ENCODE measurements around the gene OR2AG2. TPM values are rescaled to one million over a fixed set of nuclear protein-coding genes. Genes with fewer than 3 reads are reported as not detected.

OR2AG2 gene
- total RNA-seq, 4 donors from 2014 or later = 0.14 to 17.2 (median 0.79) TPM

DNA sequence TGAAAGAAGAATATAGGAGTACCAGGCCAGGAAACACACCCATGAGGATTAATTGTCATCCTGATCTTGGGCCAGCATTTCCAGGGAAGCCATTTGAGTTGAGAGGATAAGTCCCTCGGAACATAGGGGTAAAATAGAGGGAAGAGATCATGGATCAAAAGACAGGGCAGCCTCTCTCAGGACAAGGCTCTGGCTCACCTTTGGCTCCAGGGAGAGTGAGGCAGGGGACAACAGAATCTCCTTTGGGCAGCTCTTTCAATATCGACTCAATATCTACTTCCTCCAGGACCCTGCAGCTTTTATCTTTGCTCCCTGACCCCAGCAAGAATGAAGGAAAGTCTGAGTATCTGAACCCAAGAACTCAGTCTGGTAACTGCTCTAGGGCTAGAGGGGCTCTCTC is 10.9 kb upstream of the OR2AG2 start, which contains the start of gene OR2AG1:
Gene OR2AG1, plus strand, starts transcription at position 301 of the 400 bp plus-strand sequence. CDS start 2,018 bp downstream, outside the sequence.
- Histone ChIP-seq H3K9me3 (no peaks in the 10 kb centered on the region), H3K36me3 (no peaks in the 10 kb centered on the region), H3K4me3 (no peak within 1 kb of the TSS), H3K4me1 (no peaks in the 10 kb centered on the region), H3K27ac (no peak within 1 kb of the TSS), H3K27me3 (no peaks in the 10 kb centered on the region)
- DNase-seq = no peak
- 83 to 86% methylated on average over 2 of the region's 2 CpGs for WGBS, 2 donors (ENCODE audit: low coverage in 1 of 2)
- in situ Hi-C loops (cut with MboI; ENCODE audit: low pct_ligation_motif_present in 1 of 4, low pct_unique_long_range_greater_than_20kb in 1 of 4, low sequenced_read_pairs in 3 of 4) = no loop called here
- intact Hi-C loops (cut with DNase I; ENCODE audit: low total_unique reads) = no loop called here
- TF ChIP-seq EP300 (IDR thresholded peaks at IDR 0.05; ENCODE audit: low read depth) (no peak), POLR2A (IDR thresholded peaks at IDR 0.05) (no peak), CTCF (IDR thresholded peaks at IDR 0.05) (no peak), POLR2AphosphoS5 (IDR thresholded peaks at IDR 0.05) (no peak)

- H3K36me3 ChIP-seq = no peaks in the 10 kb centered on the region
- H3K4me1 ChIP-seq = no peaks in the 10 kb centered on the region
- DNase-seq = no peak
- H3K9me3 ChIP-seq = no peaks in the 10 kb centered on the region
- H3K27ac ChIP-seq = no peak overlapping the region
- H3K4me3 ChIP-seq = no peak overlapping the region
- intact Hi-C loops (cut with DNase I; ENCODE audit: low total_unique reads) = no loop called here
- TF ChIP-seq POLR2AphosphoS5 (IDR thresholded peaks at IDR 0.05) (no peak), EP300 (IDR thresholded peaks at IDR 0.05; ENCODE audit: low read depth) (no peak), CTCF (IDR thresholded peaks at IDR 0.05) (no peak), POLR2A (IDR thresholded peaks at IDR 0.05) (no peak)
- H3K27me3 ChIP-seq = no peaks in the 10 kb centered on the region
- in situ Hi-C loops (cut with MboI; ENCODE audit: low pct_ligation_motif_present in 1 of 4, low pct_unique_long_range_greater_than_20kb in 1 of 4, low sequenced_read_pairs in 3 of 4) = no loop called here
Measured at GRCh38 chr11:6780829-6781228, 9.1 kb upstream of the OR2AG2 start.

GRCh38 chr11:6778518-6778917 is 6.7 kb upstream of the OR2AG2 start:
- Histone ChIP-seq H3K27me3 (no peaks in the 10 kb centered on the region), H3K36me3 (no peaks in the 10 kb centered on the region), H3K9me3 (no peaks in the 10 kb centered on the region), H3K27ac (no peak overlapping the region), H3K4me1 (no peaks in the 10 kb centered on the region), H3K4me3 (no peak overlapping the region)
- in situ Hi-C loops (cut with MboI; ENCODE audit: low pct_ligation_motif_present in 1 of 4, low pct_unique_long_range_greater_than_20kb in 1 of 4, low sequenced_read_pairs in 3 of 4) (no loop called here), intact Hi-C loops (cut with DNase I; ENCODE audit: low total_unique reads) (no loop called here)
- no peak for TF ChIP-seq POLR2AphosphoS5 (IDR thresholded peaks at IDR 0.05)
- no peak for DNase-seq

DNA sequence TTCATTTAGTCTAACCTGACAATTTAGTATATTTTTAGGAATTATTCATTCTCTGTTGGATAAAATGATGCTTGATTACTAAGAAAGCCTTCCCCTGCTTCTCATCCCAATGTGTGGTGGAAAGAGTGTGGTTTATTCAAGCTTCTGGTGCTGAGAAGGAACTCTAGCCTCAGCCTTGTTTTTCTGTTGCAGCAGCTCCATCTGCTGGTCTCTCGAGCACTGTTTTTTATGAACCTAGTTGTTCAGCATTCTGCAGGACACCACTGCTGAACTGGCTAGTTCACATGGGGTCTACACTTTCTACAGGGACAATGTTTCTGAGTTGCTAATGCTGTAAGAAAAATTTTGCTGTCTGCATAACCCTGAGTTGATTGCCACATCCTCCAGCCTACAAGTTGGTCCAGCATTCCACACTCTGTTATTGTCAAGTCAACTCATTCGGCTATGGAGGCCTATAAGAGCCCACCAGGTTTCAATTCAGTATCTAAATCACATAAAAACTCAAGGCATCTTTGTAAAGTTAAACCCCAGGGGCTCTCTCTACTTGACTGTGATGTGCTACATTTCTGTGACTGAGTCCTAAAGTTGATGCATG is 14.3 kb downstream of the OR2AG2 start:
- intact Hi-C loops (cut with DNase I; ENCODE audit: low total_unique reads) = no loop called here
- no peaks in the 10 kb centered on the region for H3K36me3 ChIP-seq
- WGBS, 2 donors (ENCODE audit: low coverage in 1 of 2) = 52% methylated on average over 2 of the region's 2 CpGs; no CpG with 5 or more reads in 1 of the 2 donors
- peak; percentile 60 for DNase-seq
- no peaks in the 10 kb centered on the region for H3K4me1 ChIP-seq
- TF ChIP-seq CTCF (IDR thresholded peaks at IDR 0.05) (peak in 4 of 5 experiments; percentile 39 to 47 (median 42)), POLR2AphosphoS5 (IDR thresholded peaks at IDR 0.05) (no peak)
- H3K27ac ChIP-seq = no peak overlapping the region
- H3K9me3 ChIP-seq = no peaks in the 10 kb centered on the region
- in situ Hi-C loops (cut with MboI; ENCODE audit: low pct_ligation_motif_present in 1 of 4, low pct_unique_long_range_greater_than_20kb in 1 of 4, low sequenced_read_pairs in 3 of 4) = no loop called here
- H3K27me3 ChIP-seq = no peaks in the 10 kb centered on the region
- H3K4me3 ChIP-seq = no peak overlapping the region

- in situ Hi-C loops (cut with MboI; ENCODE audit: low pct_ligation_motif_present in 1 of 4, low pct_unique_long_range_greater_than_20kb in 1 of 4, low sequenced_read_pairs in 3 of 4) (no loop called here), intact Hi-C loops (cut with DNase I; ENCODE audit: low total_unique reads) (no loop called here)
- Histone ChIP-seq H3K9me3 (no peaks in the 10 kb centered on the region), H3K4me1 (no peaks in the 10 kb centered on the region), H3K36me3 (no peaks in the 10 kb centered on the region), H3K27me3 (no peaks in the 10 kb centered on the region), H3K27ac (no peak overlapping the region), H3K4me3 (no peak overlapping the region)
- DNase-seq = no peak
- TF ChIP-seq POLR2A (IDR thresholded peaks at IDR 0.05) = no peak
- TF ChIP-seq EP300 (IDR thresholded peaks at IDR 0.05; ENCODE audit: low read depth) = no peak
- no peak for TF ChIP-seq CTCF (IDR thresholded peaks at IDR 0.05)
- TF ChIP-seq POLR2AphosphoS5 (IDR thresholded peaks at IDR 0.05) = no peak
- 50 to 70% methylated on average over 1 of the region's 1 CpG for WGBS, 2 donors (ENCODE audit: low coverage in 1 of 2)
Measured at GRCh38 chr11:6755953-6756347, 15.8 kb downstream of the OR2AG2 start.

All from transverse colon (tissue), 4 donors.